ENCODE measurements around the gene XAB2.

Gene XAB2

DNA sequence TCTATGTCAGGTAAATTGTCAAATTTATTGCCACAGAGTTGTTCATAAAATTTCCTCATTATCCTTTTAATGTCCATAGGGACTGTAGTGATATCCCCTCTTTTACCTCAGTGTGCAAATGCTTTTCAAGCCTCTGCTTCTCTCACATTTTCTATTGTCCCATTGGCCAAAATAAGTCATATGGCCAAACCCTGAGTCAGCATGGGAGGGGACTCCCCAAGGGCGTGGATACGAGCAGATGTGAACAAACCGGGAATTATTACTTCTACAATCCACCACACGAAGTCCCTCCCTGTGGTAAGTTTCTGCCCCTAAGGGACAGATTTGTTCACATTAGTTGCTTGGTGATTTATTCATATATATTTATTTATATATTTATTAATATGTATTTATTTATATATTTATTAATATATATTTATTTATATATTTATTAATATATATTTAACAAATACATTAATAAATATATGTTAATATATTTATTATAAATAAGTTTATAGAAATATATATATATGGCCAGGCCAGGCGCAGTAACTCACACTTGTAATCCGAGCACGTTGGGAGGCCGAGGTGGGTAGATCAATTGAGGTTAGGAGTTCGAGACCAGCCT is 53.8 kb downstream of the XAB2 start:
- DNase-seq = no peak

DNA sequence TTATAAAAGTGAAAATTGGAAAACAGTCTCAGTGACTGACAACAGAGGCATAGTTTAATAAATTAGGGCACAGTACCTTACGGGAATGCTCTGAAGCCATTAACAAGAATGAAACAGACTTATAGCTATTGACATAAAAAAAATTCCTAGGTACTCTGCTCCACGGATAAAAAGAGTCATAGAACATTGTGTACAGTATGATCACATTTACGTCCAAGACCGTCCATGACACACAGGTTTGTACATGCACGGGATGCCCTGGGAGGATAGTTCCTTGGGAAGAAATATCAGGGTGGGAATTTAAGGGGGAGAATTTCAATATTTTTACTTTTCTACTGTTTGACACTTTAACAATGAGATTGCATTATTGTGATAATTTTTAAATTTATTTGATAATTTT is 58.6 kb downstream of the XAB2 start:
- no peak for DNase-seq

Measured in femur (tissue), 1 donor.